OCI-LY1 (cell line): ENCODE results near the gene DYNLL2.

Experiments
- H2AFZ ChIP-seq: fragments of 200-600 bp; sonication (generic), shearing (Covaris generic); 2 replicates; pipeline ENCODE4 v1.6.0; 2014; ENCODE audit warnings: antibody characterized with exemption, mild to moderate bottlenecking, low read length
- H3F3A ChIP-seq: fragments of 200-600 bp; sonication (generic), shearing (Covaris generic); 2 replicates; pipeline ENCODE4 v1.6.0; 2014; ENCODE audit warnings: mild to moderate bottlenecking, antibody characterized with exemption, low read length, moderate library complexity; ENCODE audit not compliant: insufficient read depth
- H3K27ac ChIP-seq: fragments of 200-600 bp; sonication (generic); 2 replicates; pipeline ENCODE4 v1.5.1; 2014; ENCODE audit warnings: low read length, mixed run types, mild to moderate bottlenecking, low read depth; ENCODE audit not compliant: poor library complexity, severe bottlenecking
- H3K27me3 ChIP-seq: fragments of 200-600 bp; sonication (generic); 2 replicates; pipeline ENCODE4 v1.6.0; 2014; ENCODE audit warnings: antibody characterized with exemption, mild to moderate bottlenecking, low read length, moderate library complexity; ENCODE audit not compliant: insufficient read depth
- H3K36me3 ChIP-seq: fragments of 200-600 bp; sonication (generic); 2 replicates; pipeline ENCODE4 v1.6.1; 2014; ENCODE audit warnings: mild to moderate bottlenecking, antibody characterized with exemption, low read length, moderate library complexity, mixed read lengths; ENCODE audit not compliant: insufficient read depth
- H3K4me1 ChIP-seq: fragments of 200-600 bp; sonication (generic); 2 replicates; pipeline ENCODE4 v1.5.1; 2014; ENCODE audit warnings: mild to moderate bottlenecking, low read length, moderate library complexity; ENCODE audit not compliant: insufficient read depth, severe bottlenecking
- H3K4me2 ChIP-seq: fragments of 200-600 bp; sonication (generic), shearing (Covaris generic); 2 replicates; pipeline ENCODE4 v1.6.1; 2014; ENCODE audit warnings: low read length
- H3K4me3 ChIP-seq: fragments of 200-600 bp; sonication (generic); 2 replicates; pipeline ENCODE4 v1.5.1; 2014; ENCODE audit warnings: low read length, low read depth, mild to moderate bottlenecking, mixed read lengths; ENCODE audit not compliant: poor library complexity, severe bottlenecking
- H3K79me2 ChIP-seq: fragments of 200-600 bp; shearing (Covaris generic); 2 replicates; pipeline ENCODE4 v1.6.1; 2016; ENCODE audit warnings: mixed run types, low read length, mixed read lengths; ENCODE audit not compliant: insufficient read depth
- H3K9ac ChIP-seq: fragments of 200-600 bp; sonication (generic), shearing (Covaris generic); 2 replicates; pipeline ENCODE4 v1.6.1; 2014; ENCODE audit warnings: mild to moderate bottlenecking, low read length, mixed read lengths
- H3K9me2 ChIP-seq: fragments of 200-600 bp; sonication (generic), shearing (Covaris generic); 2 replicates; pipeline ENCODE4 v1.6.1; 2014; ENCODE audit warnings: low read depth, mild to moderate bottlenecking, low read length, mixed read lengths
- H3K9me3 ChIP-seq: fragments of 200-600 bp; shearing (Covaris generic); 2 replicates; pipeline ENCODE4 v1.6.1; 2014; ENCODE audit warnings: low read length, mixed read lengths
- H4K20me1 ChIP-seq: fragments of 200-600 bp; sonication (generic), shearing (Covaris generic); 2 replicates; pipeline ENCODE4 v1.6.0; 2016; ENCODE audit warnings: mild to moderate bottlenecking, low read length; ENCODE audit not compliant: insufficient read depth
- CTCF ChIP-seq: fragments of 200-600 bp; sonication (generic), shearing (Covaris generic); IDR thresholded peaks from 2 replicates; pipeline ENCODE4 v1.5.1; 2017; ENCODE audit warnings: mild to moderate bottlenecking, antibody characterized with exemption, low read length, moderate library complexity, mixed read lengths
- EZH2 ChIP-seq: fragments of 200-600 bp; sonication (generic), shearing (Covaris generic); IDR thresholded peaks from 2 replicates; pipeline ENCODE4 v1.8.0; 2017; ENCODE audit warnings: borderline replicate concordance, mixed run types, mild to moderate bottlenecking, antibody characterized with exemption, low read length, moderate library complexity, mixed read lengths

DYNLL2 gene

GRCh38 chr17:58061672-58062071, 21.5 kb upstream of the DYNLL2 start:
- H3K79me2 ChIP-seq: no peaks in the 10 kb centered on the region
- H3K4me3 ChIP-seq: no peak overlapping the region
- H3K36me3 ChIP-seq: no peaks in the 10 kb centered on the region
- no peaks in the 10 kb centered on the region for H3K4me1 ChIP-seq
- H4K20me1 ChIP-seq: no peaks in the 10 kb centered on the region
- H3K4me2 ChIP-seq: no peak overlapping the region
- peaks cover 7% of the 10 kb centered on the region; the same call in 1 of the 2 replicates for H3K27me3 ChIP-seq
- TF ChIP-seq CTCF (no peak), EZH2 (no peak)
- H3K9me3 ChIP-seq: no peaks in the 10 kb centered on the region
- H3K27ac ChIP-seq: no peak overlapping the region
- no peak overlapping the region for H3K9ac ChIP-seq
- H3K9me2 ChIP-seq: no peaks in the 10 kb centered on the region
- H2AFZ ChIP-seq: no peak overlapping the region
- H3F3A ChIP-seq: no peaks in the 10 kb centered on the region

- Histone ChIP-seq H3K9me2 (no peaks in the 10 kb centered on the region), H3K36me3 (no peaks in the 10 kb centered on the region), H3K9ac (no peak overlapping the region), H3K4me2 (no peak overlapping the region), H3K27me3 (peaks cover 7% of the 10 kb centered on the region; the same call in 1 of the 2 replicates), H3K9me3 (no peaks in the 10 kb centered on the region), H3K27ac (no peak overlapping the region), H4K20me1 (no peaks in the 10 kb centered on the region), H3K4me3 (no peak overlapping the region), H3K4me1 (no peaks in the 10 kb centered on the region), H3F3A (no peaks in the 10 kb centered on the region), H2AFZ (no peak overlapping the region), H3K79me2 (no peaks in the 10 kb centered on the region)
- no peak for TF ChIP-seq CTCF
Observed at GRCh38 chr17:58065238-58065637, 18.0 kb upstream of the DYNLL2 start.

GRCh38 chr17:58066401-58066800, 16.8 kb upstream of the DYNLL2 start:
- H3K79me2 ChIP-seq: no peaks in the 10 kb centered on the region
- H3K4me3 ChIP-seq: no peak overlapping the region
- H3K9me2 ChIP-seq: no peaks in the 10 kb centered on the region
- no peaks in the 10 kb centered on the region for H3K9me3 ChIP-seq
- TF ChIP-seq CTCF: no peak
- H3K4me1 ChIP-seq: no peaks in the 10 kb centered on the region
- H3K9ac ChIP-seq: no peak overlapping the region
- no peaks in the 10 kb centered on the region for H4K20me1 ChIP-seq
- no peaks in the 10 kb centered on the region for H3K36me3 ChIP-seq
- no peak overlapping the region for H3K4me2 ChIP-seq
- no peak overlapping the region for H2AFZ ChIP-seq
- H3K27me3 ChIP-seq: no peaks in the 10 kb centered on the region
- no peak overlapping the region for H3K27ac ChIP-seq
- no peaks in the 10 kb centered on the region for H3F3A ChIP-seq
